Measurements from ENCODE around the gene EIF2B1. TPM values are rescaled to one million over a fixed set of nuclear protein-coding genes. Genes with fewer than 3 reads are reported as not detected.
"Not testable (repeated sequence)": the region's sequence is repeated elsewhere in the genome, so short reads cannot be mapped to it uniquely, and the experiment has no call there.

Gene EIF2B1
- polyA plus RNA-seq, 12 donors = 37.6 to 58.3 (median 48.6) TPM; not detected in 1

GRCh38 chr12:123634142-123634561 lies 666 bp upstream of the EIF2B1 start:
- DNase-seq = no peak

- no peak for DNase-seq
Observed at GRCh38 chr12:123621619-123622530, 11.6 kb downstream of the EIF2B1 start.

DNA sequence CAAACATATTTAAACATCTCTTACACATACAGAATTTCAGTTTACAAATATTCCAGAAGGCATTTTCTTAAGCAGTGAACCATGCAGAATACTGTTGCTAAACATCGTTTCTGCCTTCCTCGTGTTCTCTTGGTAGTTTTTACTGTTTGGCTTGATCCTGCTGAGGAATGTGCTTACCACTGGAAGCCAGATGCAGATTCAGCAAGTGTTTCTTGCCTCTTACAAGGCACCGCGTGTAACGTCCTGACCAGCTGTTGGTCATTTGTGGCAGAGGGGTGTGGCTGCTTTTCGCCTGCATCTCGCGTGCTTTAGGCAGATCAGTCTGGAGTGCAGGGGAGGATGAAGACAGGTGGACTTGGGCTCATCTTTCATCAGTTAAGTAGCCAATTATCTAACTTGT lies 12.4 kb downstream of the EIF2B1 start:
- DNase-seq = no peak

- no peak for DNase-seq
Observed at GRCh38 chr12:123617580-123617979, 15.9 kb downstream of the EIF2B1 start.

DNA sequence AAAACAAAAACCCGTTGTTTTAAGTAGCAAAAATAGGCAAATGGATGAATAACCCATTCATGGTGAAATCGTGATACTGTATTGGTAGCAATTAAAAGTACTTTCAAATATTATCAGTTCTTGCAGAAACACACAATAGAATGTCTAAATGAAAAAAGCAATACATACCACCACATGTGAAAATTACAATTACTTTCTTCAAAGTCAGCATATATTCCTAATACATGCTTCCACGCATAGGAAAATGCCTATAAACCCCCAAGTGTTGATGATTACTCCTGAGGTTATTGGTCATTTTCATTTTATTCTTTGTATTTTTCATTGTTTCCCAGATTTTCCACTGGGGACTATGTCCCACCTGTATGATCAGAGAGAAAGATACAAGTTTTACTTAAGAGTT lies 16.3 kb downstream of the EIF2B1 start:
- no peak for DNase-seq

GRCh38 chr12:123614531-123614930 lies 19.0 kb downstream of the EIF2B1 start:
- no peak for DNase-seq

- no peak for DNase-seq
Observed at GRCh38 chr12:123614110-123614509, 19.4 kb downstream of the EIF2B1 start.

- no peak for DNase-seq
Observed at GRCh38 chr12:123608182-123608581, 25.3 kb downstream of the EIF2B1 start.

DNA sequence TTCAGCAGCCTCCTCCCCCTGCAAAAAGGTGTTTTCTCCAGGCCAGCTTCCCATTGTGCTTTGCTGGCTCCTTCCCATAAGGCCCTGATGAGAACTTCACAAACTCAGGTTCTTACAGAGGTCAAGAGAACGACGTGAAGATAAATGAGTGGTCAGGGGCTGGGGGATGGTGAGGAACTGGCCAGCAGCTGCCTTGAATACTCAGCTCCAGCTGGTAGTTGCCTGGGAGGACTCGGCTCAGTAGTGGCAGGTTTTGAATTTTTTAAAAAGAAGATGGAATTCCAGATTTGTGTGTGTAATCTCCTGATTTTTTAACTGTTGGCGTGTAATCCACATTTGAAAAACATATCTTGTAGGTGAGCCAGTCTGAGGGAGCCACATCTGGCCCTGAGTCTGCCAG lies 25.7 kb downstream of the EIF2B1 start:
- DNase-seq = no peak

GRCh38 chr12:123603495-123603894 lies 30.0 kb downstream of the EIF2B1 start:
- DNase-seq = not testable (repeated sequence)

DNA sequence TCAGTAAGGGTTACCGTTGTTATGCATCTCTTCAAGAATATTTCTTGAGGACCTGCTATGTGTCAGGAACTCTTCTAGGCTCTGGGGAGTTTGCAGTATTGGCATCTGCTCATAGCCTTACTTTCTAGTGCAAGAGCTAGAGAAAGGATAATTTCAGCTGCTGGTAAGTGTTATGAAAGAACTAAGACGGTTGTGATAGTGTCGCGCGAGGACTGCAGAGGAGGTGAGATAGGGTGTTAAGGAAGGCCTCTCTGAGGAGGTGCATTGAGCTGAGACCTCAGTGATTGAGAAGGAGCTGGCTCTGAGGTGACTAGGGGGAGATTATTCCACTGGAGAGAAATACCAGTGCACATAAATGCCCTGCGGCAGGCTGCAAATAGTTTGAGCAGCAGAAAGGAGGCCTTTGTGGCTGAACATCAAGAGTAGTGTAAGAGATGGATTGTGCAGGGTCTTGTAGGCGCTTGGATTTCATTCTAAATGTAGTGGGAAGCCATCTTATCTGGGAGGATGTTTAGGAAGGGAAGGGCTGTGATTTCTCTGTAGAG lies 30.8 kb downstream of the EIF2B1 start:
- DNase-seq = no peak

DNA sequence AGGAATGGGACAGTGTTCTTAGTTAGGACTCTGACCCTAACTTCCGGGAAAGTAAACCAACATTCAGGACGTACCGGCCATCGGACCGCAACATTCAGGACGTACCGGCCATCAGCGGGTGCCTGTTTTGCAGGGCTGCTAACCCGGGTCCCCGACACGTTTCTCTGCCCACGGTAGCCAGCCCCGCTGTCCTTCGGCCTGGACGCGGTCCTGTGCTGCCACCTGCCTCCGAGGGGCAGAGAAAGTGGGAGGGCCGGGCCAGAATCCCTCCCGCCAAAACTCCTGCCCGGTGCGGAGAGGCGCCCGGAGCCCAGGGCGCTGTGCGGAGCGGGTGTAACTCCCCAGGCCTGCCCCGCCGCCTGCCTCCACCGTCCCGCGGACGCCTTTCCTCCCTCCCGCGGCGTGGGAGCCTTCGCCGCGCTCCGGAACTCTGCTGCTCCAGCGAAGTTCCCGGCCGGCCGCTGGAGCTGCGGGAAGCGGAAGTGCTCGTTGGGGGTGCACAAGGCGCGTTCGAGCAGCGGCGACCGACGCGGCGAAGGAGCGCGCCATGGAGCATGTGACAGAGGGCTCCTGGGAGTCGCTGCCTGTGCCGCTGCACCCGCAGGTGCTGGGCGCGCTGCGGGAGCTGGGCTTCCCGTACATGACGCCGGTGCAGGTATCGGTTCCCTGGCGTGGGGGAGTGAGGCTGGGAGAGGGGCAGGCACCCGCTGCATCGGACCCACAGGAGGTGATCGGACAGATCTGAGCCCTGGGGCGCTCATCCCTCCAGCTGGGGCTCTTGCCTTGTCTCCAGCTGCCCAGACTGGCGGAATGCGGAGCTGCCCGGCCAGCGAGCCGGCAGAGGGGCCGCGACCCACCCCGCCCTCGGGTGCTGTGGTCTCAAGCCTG lies 31.6 kb downstream of the EIF2B1 start, which contains the start of gene DDX55:
Gene DDX55 (plus strand): TSS at position 498 of the 888 bp plus-strand sequence. CDS start 50 bp downstream, at position 548.
- peak; percentile 90 for DNase-seq

DNA sequence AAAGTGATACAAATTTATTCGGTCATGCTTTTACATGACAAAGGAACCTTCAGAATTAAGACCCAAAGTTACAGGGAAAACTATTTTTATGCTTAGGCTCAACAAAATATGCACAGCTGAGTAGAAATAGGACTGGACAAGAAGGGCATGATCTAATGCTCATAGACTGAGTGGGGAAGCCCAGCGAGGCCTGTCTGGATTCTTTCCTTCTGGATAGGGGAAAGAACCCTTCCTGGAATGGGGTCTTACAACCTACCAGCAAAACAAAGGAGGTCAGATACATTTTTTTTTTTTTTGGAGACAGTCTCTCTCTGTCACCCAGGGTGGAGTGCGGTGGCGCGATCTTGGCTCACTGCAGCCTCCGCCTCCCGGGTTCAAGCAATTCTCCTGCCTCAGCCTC lies 33.8 kb downstream of the EIF2B1 start:
- DNase-seq = no peak

DNA sequence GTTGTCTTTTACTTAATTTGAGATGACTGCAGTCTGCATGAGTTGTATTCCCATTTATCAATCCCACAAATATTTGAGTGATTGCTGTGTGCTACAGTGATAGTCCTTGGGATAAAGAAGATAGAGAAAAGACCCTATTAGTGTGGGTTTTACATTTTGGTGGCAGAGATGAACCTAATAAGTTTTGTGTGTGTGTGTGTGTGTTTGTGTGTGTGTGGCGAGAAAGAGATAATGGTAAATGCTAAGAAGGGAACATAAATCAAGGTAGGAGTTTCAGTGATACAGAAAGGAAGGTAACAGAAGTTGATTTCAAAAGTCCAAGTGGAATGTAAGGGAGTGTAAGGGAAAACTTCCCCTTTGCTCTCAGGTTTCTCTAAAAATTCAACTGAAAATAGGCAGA lies 34.2 kb downstream of the EIF2B1 start:
- no peak for DNase-seq

DNA sequence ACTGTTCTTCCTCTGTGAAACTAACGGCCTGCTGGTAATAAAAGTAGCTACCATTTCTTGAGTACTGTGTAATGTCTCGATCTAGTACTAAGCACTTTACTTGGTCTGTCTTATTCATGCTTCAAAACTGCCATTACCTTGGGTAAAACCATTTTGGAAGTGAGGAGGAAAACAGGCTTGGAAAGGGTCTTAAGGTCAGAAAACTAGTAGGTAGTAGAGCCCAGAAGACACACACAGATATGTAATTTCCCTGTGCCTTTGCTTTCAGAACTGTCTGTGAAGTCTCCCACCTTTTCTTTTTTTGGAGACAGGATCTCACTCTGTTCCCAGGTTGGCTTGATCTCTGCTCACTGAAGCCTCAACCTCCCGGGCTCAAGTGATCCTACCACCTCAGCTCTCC lies 35.0 kb downstream of the EIF2B1 start:
- no peak for DNase-seq

- DNase-seq = no peak
Observed at GRCh38 chr12:123597100-123597499, 36.4 kb downstream of the EIF2B1 start.

- no peak for DNase-seq
Observed at GRCh38 chr12:123595729-123596128, 37.8 kb downstream of the EIF2B1 start.

DNA sequence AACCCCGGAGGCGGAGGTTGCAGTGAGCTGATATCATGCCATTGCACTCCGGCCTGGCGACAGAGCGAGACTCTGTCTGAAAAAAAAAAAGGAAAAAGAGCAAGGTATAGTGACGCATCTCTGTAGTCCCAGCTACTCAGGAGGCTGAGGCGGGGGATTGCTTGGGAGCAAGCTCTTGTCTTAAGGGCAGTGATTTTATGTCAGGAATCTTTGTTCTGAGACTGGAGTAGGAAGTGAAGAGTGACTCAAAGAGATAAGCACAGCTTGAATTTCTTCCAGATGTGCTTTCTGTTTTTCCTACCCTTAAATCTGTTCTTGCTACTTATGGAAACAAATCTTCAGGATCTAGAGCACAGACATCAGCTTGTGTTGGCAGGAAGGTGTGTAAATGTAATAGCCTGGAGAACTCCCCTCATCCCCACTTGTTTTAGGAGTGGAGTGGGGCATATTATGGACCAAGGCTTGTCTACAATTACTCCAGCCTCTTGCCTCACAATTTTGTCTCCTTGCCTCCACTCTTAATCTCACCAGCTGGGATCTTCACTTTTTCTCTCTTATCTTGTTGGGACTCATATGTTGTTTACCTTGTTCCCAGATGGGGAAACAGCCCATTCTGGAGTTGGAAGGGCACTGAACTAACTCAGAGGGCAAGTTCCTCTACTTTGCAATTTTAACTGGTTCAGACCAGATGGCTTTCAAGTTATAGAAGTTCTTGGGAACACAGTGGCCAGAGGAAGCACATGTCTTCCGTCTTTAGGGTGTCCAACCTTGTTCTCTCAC lies 41.6 kb downstream of the EIF2B1 start:
- no peak for DNase-seq

DNA sequence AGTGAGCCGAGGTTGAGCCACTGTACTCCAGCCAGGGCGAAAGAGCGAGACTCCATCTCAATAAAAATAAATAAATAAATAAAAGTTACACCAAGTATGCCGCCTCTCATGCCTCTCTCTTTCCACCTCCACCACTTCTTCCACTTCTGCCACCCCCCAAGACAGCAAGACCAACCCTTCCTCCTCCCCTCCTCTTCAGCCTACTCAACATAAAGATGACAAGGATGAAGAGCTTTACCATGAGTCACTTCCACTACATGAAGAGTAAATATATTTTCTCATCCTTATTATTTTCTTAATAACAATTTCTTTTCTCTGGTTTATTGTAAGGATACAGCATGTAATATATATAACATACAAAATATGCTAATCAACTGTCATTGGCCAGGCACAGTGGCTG lies 52.7 kb downstream of the EIF2B1 start:
- no peak for DNase-seq

- DNase-seq = not testable (repeated sequence)
Observed at GRCh38 chr12:123578829-123579228, 54.7 kb downstream of the EIF2B1 start.

DNA sequence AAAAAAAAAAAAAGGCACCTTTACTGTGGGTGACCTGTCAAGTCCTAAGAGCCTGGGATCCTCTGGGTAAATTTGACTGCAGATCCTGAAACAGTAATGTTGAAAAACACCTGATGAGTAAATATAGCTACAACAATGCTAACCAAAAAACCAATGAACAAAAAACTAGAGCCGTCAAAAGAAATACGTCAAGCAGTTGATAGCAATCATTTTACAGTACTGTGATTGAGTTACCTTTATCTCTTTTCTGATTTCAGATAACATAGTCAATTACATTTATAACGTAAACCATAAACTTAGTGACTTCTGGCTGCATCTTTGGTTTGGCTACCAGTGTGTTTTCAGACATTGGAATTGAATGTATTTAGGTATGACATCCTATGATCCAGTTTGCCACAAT lies 55.2 kb downstream of the EIF2B1 start:
- DNase-seq = no peak

All from muscle of arm (tissue), 12 donors.